ENCODE measurements around the gene LINGO1. TPM values are rescaled to one million over a fixed set of nuclear protein-coding genes. Genes with fewer than 3 reads are reported as not detected.

Gene LINGO1
- total RNA-seq, 1 donor from 2014 or later = 18.3 TPM

DNA sequence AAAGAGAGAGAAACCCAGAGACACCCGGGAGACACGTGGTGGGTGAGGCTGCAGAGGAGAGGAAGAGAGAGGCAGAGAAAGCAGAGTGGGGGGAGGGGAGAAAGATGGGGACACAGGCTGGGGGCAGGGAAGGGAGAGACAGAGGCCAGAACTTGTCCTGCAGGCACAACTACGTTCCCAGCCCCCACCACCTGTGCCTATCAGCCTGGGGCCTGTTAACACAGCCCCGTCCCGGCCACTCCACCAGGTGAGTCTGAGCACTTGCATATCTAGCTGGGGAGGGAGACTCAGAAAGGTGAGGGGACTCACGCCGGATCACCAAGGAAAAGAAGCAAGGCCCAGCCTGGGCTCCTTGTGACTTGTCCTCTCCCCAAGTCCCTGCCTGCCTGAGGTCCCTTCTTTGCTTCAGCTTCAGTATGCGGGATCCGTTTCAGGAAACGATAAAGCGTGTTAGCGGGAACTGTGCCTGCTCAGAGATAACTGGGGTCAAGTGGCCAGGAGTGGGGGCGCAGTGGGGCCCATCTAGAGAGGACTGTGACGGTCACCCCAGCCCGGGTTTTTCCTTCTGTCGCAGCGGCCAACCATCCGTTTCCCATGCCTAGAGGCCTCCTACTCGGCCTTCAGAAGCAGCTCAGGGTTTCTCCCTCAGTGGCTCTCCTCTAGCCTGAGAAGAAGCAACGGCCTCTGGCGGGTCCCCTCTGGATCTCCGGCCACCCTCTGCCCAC lies 10.3 kb downstream of the LINGO1 start:
- intact Hi-C loops (cut with DNase I) = no loop called here
- H3K4me3 ChIP-seq = no peak overlapping the region
- no peaks in the 10 kb centered on the region for H3K4me1 ChIP-seq

DNA sequence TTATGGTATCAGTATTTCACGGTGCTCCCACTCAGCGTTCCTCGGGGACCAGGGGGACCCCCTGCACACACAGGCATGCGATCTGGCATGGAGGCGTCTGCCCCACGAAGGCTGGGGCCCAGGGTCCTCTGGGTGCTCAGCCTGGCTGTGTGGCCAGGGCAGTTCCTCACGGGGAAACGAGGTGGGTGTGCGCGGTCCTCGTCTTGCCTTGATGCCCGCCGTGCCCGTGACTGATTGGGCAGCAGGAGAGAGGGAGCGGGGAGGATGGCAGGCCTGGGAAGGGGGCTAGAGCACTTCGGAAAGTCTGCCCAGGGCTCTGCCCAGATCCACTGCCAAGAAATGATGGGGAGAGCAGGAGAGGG lies 10.9 kb downstream of the LINGO1 start:
- DNase-seq (ENCODE audit: low spot score in 2 of 2) = no peak
- H3K4me1 ChIP-seq = no peaks in the 10 kb centered on the region
- no peak overlapping the region for H3K4me3 ChIP-seq
- H3K27ac ChIP-seq = no peak overlapping the region
- no peaks in the 10 kb centered on the region for H3K9me3 ChIP-seq
- intact Hi-C loops (cut with DNase I) = no loop called here
- no peak for TF ChIP-seq CTCF (IDR thresholded peaks at IDR 0.05)
- no peaks in the 10 kb centered on the region for H3K36me3 ChIP-seq
- no peaks in the 10 kb centered on the region for H3K27me3 ChIP-seq

More for the DNA sequence above, 10.3 kb downstream of the LINGO1 start:
- no peak for TF ChIP-seq CTCF (IDR thresholded peaks at IDR 0.05)
- no peak for DNase-seq (ENCODE audit: low spot score in 2 of 2)
- Histone ChIP-seq H3K36me3 (no peaks in the 10 kb centered on the region), H3K9me3 (no peaks in the 10 kb centered on the region), H3K27ac (no peak overlapping the region), H3K27me3 (no peaks in the 10 kb centered on the region)

GRCh38 chr15:77620960-77621647 lies 11.6 kb downstream of the LINGO1 start:
- no peaks in the 10 kb centered on the region for H3K4me1 ChIP-seq
- no peak for TF ChIP-seq CTCF (IDR thresholded peaks at IDR 0.05)
- H3K27ac ChIP-seq = no peak overlapping the region
- H3K27me3 ChIP-seq = no peaks in the 10 kb centered on the region
- no peak for DNase-seq (ENCODE audit: low spot score in 2 of 2)
- H3K9me3 ChIP-seq = no peaks in the 10 kb centered on the region
- H3K36me3 ChIP-seq = no peaks in the 10 kb centered on the region
- H3K4me3 ChIP-seq = no peak overlapping the region
- intact Hi-C loops (cut with DNase I) = no loop called here

GRCh38 chr15:77620297-77620696 lies 12.4 kb downstream of the LINGO1 start:
- H3K4me3 ChIP-seq = no peak overlapping the region
- no peaks in the 10 kb centered on the region for H3K36me3 ChIP-seq
- H3K9me3 ChIP-seq = no peaks in the 10 kb centered on the region
- no peak for TF ChIP-seq CTCF (IDR thresholded peaks at IDR 0.05)
- DNase-seq (ENCODE audit: low spot score in 2 of 2) = no peak
- H3K27me3 ChIP-seq = no peaks in the 10 kb centered on the region
- H3K4me1 ChIP-seq = no peaks in the 10 kb centered on the region
- no peak overlapping the region for H3K27ac ChIP-seq
- intact Hi-C loops (cut with DNase I) = no loop called here

- Histone ChIP-seq H3K27me3 (no peaks in the 10 kb centered on the region), H3K4me1 (no peaks in the 10 kb centered on the region), H3K36me3 (no peaks in the 10 kb centered on the region), H3K9me3 (no peaks in the 10 kb centered on the region), H3K27ac (no peak overlapping the region), H3K4me3 (no peak overlapping the region)
- no peak for TF ChIP-seq CTCF (IDR thresholded peaks at IDR 0.05)
- intact Hi-C loops (cut with DNase I) = no loop called here
- DNase-seq (ENCODE audit: low spot score in 2 of 2) = no peak
Observed at GRCh38 chr15:77619883-77620282, 12.8 kb downstream of the LINGO1 start.

Measured in ascending aorta (tissue), 2 donors.